GM18498 (cell line): ENCODE measurements around the gene SCD.
A peak's percentile ranks its signal among the peaks of the same experiment; 100 is the strongest.
"Not testable (repeated sequence)": the region's sequence is repeated elsewhere in the genome, so short reads cannot be mapped to it uniquely, and the experiment has no call there.

Experiments
- ATAC-seq: cut with Tn5 transposase; IDR thresholded peaks from one replicate; pipeline ENCODE4 v1.9.1; 2021; ENCODE audit warnings: mild to moderate bottlenecking, moderate library complexity; ENCODE audit not compliant: unreplicated experiment

The SCD gene

DNA sequence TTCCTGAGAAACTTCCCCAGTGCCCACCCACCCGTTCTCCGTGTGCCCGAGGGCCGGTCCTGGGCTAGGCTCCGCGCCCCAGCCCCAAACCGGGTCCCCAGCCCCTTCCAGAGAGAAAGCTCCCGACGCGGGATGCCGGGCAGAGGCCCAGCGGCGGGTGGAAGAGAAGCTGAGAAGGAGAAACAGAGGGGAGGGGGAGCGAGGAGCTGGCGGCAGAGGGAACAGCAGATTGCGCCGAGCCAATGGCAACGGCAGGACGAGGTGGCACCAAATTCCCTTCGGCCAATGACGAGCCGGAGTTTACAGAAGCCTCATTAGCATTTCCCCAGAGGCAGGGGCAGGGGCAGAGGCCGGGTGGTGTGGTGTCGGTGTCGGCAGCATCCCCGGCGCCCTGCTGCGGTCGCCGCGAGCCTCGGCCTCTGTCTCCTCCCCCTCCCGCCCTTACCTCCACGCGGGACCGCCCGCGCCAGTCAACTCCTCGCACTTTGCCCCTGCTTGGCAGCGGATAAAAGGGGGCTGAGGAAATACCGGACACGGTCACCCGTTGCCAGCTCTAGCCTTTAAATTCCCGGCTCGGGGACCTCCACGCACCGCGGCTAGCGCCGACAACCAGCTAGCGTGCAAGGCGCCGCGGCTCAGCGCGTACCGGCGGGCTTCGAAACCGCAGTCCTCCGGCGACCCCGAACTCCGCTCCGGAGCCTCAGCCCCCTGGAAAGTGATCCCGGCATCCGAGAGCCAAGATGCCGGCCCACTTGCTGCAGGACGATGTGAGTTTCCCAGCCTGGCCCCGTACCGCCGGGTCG is at the start of gene SCD:
Gene SCD, plus strand, starts transcription at position 469 of the 803 bp plus-strand sequence. Its CDS starts 272 bp downstream, at position 741.
- ATAC-seq, result peak; percentile 96

DNA sequence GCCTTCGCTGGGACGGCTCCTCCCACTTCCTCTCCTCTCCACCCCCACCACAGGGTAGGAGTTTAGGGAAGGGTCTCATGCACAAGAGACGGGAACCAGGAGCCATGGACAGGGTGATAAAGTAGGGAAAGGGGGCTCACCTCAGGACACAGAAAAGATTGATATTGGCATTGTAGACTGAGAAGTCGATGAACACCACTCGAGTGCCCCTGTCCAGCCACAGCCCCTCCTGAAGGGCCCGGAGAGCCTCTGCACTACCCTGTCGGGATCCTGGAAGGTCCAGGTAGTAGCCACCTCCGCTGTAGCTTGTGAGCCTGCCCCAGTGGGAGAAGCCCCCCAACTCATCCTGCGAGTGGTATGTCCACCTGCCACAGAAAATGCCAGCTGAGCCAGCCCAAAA is 49.8 kb upstream of the SCD start:
- ATAC-seq, result no peak

DNA sequence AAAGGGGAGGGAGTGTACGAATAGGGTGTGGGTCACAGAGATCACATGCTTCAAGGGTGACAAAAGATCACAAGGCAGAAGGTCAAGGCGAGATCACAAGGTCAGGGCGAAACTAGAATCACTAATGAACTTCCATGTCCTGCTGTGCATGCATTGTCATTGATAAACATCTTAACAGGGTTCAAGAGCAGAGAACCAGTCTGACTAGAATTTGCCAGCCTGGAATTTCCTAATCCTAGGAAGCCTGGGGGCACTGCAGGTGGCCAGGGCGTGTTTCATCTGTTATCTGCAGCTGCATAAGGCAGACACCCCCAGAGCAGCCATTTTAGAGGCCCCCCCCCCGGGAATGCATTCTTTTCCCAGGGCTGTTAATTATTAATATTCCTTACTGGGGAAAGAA is 45.9 kb upstream of the SCD start:
- ATAC-seq, result not testable (repeated sequence)

DNA sequence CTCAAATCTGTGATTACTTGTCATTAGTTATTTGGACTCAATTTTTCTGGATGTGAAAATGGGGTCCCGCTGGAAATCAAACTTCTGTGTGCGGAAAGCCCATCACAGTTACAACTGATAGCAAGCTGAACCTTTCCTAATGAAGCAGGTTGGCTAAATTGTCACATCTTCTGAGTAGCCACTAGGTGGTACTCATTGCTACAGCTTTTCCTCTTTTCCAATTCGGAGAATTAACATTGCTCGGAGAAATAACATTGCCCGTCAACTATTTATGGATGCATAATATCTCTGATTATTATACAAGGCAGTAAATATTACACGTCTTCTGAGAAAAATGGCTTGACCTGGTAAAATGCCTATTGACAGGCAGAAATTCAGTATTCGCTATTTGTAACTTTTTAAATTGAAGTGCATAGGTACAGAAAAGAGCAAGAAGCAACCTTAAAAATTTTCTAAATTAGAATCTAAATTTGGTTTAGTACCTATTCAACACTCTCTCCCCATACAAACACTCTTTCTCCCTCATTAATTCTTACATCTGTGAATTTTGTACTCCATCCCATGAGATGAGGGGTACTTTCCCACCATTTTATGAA is 43.2 kb upstream of the SCD start:
- ATAC-seq, result no peak

DNA sequence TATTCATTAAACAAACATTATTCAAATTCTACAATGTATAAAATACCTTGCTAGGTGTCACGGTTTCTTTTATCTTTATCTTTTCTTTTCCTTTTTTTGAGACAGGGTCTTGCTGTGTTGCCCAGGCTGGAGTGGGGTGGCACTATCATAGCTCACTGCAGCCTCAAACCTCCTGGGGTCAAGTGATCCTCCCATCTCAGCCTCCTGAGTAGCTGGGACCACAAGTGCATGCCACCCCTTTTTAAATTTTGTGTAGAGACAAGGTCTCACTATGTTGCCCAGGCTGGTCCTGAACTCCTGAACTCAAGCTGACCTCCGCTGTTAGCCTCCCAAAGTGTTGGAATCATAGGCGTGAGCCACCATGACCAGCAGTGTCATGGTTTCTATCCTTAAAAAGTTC is 42.6 kb upstream of the SCD start:
- ATAC-seq, result no peak

DNA sequence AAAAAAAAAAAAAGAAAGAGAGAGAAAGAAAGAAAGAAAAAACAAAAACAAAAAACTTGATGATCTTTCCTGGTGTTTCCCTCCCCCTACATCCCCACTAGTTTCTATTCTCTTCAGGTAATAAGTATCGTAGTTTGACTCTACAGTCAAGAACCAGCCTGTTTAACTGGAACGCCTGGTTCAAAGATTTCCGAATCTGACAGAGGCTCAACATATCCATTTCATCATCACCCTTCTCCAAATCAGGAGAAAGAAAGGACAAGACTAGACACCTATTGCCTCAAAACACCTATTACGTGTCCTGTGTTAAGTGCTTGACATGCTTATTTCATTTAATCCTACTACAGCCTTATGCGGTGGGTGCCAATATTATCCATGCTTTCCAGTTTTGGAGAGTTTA is 40.2 kb upstream of the SCD start:
- ATAC-seq, result no peak

DNA sequence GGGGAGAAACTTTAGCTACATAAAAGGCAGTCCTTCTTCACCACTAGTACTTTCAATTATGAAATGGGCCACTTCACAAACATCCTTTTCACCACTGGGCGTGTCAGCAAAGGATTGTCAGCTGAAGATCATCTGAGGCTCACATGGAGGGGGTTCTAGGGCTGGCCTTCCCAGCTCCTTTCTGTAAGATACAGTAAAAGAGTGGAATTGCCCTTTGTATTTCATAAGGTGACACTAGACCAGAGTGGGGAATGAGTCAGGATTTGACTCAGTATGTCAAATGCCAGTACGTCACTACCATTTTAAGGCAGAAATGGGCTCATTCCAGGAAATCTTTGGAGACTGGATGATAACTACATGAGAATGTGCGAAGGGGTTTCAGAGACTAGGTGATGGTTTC is 39.3 kb upstream of the SCD start:
- ATAC-seq, result no peak

DNA sequence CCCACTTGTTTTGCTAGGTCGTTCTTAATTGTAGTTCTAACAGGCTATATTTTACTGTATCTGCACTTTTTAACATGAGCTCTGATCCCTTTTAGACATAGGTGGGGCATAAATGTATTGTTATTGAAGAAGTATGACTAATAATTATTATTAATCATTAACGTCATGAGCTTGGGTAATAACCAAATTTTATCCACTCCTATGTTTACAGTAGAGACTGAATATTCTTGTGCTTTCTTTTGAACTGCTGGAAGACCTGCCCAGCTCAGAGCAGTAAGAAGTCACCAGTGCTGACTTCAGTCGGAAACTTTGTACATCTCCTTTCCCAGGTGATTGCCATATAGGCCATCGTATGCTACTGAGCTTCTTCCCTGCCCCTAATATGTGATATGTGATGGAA is 35.7 kb upstream of the SCD start:
- ATAC-seq, result no peak

DNA sequence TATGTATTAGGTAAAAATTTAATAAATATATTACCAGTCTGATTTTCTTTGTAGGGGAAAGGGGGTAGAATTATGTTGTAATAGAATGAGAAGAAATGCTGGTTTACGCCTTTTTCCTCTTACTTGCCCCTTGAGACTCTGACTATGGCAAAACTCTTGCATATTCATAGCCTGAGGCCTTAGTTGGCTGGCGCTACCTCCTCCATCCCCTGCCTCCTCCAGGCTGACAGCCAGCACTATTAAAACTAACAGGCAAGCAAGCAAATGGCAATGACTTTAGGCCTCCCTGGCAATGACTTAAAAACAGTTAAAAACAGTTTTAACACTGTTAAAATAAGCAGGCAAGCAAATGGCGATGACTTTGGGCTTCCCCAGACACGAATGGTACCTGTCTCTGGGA is 31.4 kb upstream of the SCD start:
- ATAC-seq, result no peak

DNA sequence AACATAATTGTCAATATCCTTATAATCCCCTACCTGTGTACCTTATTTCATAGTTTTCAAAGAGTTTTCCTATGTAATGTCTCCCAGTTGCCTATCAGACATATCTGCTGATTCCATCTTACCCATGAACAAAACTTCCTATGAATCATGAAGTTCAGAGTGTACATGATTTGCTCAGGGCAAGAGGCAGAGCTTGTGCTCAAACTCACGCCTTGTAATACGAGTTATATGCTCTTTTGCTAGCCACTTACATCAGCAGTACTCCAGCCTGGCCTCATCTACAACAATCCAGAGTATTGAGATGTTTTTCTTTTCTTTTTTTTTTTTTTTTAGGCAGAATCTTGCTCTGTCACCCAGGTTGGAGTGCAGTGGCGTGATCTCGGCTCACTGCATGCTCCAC is 28.8 kb upstream of the SCD start:
- ATAC-seq, result no peak

DNA sequence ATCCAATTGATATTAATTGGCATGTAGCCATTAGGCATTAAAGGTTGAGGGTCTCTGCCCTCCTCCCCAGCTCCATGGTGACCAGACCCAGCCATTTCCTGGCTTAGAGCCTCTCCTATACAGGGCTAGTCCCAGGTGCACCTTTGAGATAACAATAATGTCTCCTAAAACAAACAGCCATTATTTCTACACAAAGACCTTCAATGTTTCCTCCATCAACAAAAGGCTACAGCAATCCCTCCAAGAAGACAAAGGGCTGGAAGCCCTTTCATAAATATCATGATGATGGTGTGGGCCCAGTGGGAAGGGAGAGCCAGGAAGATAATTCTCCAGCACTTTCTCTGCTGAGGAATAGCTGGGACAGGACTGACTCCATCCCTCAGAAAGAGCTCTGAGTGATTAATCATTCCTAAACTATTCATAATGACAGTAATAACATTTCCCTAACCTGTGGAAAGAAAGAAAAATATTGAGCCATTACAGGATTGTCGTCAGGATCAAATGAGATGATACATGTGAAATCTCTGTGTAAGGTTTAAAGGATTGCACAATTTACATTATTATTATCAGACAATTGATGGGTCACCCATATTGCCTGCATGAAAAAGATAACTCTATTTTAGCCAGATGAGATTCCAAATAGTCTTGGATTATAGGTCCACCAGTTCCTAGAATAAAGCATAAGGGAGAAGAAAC is 27.2 kb upstream of the SCD start:
- no peak for ATAC-seq

DNA sequence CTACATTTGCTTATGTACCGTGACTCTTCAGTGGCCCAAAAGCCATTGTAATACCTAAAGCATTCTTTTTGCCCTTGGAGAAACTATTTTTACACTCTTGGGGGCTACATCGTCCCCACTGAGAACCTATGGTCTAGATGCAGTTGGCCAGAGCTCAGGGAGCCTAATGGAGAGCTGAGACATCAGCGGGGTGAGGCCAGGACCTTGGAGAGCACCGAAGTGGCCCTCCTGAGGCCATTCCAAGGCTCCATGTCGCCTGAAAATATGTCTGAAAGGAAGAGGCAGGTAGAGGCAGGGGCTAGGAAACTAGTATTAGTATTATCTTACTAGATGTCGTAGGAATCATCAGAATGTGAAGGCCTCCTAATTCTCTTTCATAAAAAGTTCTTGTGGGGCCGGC is 21.9 kb upstream of the SCD start:
- no peak for ATAC-seq

DNA sequence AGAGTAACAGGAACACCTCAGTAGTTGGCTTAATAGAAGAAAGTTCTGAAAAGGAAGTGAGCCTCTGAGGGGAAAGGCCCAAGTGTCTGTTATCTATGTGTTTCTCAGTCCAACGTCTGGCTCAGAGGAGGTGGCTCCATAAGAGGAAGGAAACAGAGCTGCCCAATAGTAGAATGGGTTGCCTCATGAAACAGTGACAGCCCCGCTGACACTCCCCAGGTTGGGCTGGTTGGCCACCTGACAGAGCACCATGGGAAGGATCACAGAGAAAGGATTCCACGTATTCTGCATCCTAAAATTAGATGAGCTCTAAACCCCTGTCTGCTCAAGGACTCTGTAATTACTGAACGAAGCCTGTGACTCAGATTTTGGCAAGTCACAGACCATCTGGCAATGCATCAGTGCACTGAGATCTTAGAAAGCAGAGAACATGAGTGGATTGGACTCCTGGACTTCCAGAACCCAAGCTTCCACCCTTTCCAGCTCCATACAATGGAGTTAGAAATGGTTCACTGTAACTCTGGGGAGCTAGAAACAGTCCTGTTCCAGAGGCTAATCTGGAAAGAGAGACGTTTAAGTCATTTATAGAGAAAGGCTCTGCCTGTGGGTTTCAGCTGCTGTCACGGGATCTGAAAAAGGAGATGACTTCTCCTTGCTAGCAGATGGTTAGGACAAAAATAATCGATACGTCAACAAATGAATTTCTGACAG is 19.9 kb upstream of the SCD start:
- peak; percentile 98 for ATAC-seq

DNA sequence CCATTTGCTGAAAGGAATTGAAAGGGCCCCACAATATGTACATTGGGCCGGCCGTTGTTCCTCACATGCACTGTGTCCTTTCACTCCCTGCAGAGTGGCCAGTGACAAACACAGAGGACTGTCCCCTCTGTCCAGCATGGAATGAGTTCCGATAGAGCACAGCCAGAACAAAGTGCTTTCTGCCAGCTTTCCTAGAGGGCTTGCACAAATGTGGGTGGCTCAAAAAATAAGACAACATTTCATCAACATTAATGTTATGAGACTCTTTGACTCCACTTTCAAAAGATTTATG is 19.4 kb upstream of the SCD start:
- no peak for ATAC-seq

DNA sequence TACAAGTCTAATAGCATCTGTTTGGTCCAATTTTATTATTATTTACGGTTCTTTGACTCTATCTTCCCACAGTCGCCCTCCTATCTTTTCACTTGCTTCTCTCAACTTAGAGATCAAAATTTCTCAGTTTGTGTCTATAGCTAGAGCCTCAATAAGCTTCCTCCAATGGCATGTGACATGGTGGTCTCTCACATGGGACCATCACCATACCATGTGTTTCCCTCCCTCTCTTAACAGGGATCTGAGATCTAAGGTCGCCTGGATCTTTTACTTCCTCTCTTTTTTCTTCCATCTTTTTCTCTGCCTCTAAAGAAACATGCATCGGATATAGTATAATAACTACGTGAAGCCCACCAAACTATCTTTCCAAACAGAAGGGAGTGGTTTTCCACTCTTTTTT is 18.8 kb upstream of the SCD start:
- ATAC-seq, result no peak

DNA sequence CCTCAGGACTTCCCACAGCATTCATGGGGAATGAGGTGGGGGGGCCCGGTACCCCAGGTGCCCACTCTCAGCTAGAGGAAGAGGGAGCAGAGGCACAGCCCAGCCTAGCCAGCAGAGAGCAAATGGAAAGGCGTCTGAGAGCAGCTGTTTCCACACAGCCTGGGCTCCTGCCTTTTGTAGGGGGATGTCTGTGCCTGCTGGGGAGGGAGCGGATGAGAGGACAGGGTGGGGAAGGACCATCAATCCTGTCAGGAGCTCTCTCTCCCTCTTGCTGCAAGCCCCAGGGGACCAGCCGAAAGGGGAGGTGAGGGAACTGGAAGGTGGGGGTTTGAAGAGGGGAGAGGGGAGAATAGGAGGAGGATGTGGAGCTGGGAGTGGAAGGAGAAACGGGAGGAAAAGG is 17.0 kb upstream of the SCD start, which contains the start of gene PKD2L1:
Gene PKD2L1, minus strand, starts transcription at position 150 of the 400 bp plus-strand sequence. Its CDS starts 125 bp downstream, at position 25.
- no peak for ATAC-seq

DNA sequence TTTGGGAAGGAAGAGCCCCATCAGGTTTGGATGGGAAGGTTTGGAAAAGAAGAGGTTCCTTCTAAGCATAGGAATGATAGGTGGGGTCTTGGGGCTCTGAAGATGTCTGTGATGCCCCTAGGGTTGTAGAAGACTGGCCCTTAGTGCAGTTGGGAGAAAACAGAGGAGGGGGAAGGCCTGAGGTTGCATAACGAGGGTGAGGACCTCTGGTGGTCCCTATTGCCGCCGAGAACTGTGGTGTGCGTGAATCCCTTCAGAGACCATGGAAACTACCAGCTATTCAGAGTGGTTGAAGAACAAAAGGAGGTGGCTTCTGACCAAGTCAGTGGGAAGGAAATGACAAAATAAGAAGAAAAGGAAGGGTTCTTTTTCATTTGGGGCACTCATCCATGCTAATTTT is 13.9 kb upstream of the SCD start:
- no peak for ATAC-seq

DNA sequence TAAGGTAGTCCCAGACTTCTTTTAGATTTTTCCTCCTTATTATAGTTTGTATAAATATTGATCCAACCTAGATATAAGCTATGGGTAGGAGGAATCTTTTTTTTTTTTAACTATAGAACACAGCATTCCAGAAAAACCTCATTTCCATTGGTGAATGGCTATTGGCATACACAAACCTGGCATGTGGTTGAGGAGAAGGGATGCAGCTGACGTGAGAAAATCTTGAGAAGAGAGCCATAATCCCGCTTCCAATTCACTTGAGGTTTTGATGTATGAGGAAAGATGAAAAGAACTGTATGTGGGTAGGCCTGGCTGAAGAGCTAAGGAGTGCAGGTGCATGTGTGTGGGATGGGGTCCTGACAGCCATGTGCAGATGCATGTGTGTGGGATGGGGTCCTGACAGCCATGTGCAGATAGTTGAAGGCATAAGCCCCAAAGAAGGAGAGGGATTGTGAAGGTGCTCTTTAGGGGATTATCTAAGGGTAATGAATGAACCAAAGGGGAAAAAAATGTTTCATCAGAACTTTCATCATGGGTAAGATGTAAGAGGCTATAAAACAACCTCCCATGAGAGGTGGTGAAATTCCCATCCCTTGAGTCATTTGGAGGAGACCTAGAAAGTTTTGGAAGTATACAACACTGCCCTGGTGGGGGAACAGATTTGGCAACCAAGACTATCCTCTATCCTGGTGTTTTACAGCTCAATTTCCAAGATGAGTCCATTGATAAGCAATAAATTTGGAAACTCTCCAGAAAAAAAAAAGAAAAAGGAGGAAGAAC is 13.2 kb upstream of the SCD start:
- no peak for ATAC-seq

DNA sequence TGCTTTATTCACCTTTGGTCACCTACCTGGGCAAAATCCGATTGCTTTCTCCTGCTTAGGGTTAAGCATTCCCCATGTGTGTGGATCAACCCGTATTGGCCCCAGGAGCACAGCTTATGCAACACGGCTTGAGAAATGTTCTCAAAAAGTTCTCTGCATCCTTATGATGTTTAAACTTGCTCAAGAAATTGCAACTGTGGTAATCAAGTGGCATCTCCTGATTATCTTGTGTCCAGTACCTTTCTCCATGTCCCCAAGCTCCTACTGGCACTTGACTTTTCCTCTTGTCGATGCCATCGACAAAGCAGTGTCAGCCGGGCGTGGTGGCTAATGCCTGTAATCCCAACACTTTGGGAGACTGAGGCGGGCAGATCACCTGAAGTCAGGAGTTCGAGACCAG is 12.3 kb upstream of the SCD start:
- ATAC-seq, result no peak

DNA sequence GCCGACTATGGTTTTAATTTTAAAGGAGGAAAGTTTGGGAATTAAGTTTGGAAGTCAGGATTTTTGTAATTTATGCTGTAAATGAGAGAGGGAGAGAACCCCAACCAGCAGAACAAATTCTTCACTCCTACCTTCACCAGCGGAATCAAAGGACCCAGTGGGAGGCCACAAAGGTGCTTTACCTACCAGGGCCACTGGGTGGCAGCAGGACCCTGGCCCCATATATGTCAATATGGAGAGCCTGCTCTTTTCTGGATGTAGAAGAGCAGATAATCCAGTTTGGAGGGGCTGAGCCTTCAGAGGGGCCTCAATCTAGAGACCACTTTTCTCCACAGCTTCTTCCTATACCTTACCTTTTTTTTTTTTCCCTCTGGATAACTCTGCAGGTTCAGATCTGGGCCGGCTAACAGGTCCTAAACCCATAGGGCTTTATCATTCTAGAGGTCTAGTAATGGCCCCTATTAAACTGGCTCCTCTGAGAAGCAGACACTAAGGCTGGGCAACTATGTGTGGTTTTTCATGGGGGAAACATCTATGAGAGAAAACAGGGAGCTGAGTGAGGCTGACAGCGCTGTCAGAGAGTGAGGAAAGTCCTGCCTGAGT is 8.5 kb upstream of the SCD start:
- peak; percentile 49 for ATAC-seq
